ENCODE measurements around the gene IRF2BP2. TPM values are rescaled to one million over a fixed set of nuclear protein-coding genes. Genes with fewer than 3 reads are reported as not detected.

The IRF2BP2 gene
- total and polyA plus RNA-seq, 2 of the 13 experiments (the other 11 are each of a cell fraction or from before 2014, with no cell fraction given): 140 to 147 TPM

GRCh38 chr1:234612352-234613127, 2.6 kb upstream of the IRF2BP2 start (continued):
- TF ChIP-seq SOX13 (IDR thresholded peaks at IDR 0.05): peak; percentile 92
- TF ChIP-seq SOX13 (CRISPR knock-in tag; conservative IDR thresholded peaks at IDR 0.05 in 1 of 2, IDR thresholded peaks at IDR 0.05 in 1 of 2): peak in 1 of 2 experiments; percentile 98; a peak in 2 of 4 replicates
- TF ChIP-seq, protein P1, sequence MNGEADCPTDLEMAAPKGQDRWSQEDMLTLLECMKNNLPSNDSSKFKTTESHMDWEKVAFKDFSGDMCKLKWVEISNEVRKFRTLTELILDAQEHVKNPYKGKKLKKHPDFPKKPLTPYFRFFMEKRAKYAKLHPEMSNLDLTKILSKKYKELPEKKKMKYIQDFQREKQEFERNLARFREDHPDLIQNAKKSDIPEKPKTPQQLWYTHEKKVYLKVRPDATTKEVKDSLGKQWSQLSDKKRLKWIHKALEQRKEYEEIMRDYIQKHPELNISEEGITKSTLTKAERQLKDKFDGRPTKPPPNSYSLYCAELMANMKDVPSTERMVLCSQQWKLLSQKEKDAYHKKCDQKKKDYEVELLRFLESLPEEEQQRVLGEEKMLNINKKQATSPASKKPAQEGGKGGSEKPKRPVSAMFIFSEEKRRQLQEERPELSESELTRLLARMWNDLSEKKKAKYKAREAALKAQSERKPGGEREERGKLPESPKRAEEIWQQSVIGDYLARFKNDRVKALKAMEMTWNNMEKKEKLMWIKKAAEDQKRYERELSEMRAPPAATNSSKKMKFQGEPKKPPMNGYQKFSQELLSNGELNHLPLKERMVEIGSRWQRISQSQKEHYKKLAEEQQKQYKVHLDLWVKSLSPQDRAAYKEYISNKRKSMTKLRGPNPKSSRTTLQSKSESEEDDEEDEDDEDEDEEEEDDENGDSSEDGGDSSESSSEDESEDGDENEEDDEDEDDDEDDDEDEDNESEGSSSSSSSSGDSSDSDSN (CRISPR knock-in tag; IDR thresholded peaks at IDR 0.05): peak; percentile 79
- peak; percentile 69; the same call in 1 of the 2 replicates for TF ChIP-seq ZNF564 (CRISPR knock-in tag; IDR thresholded peaks at IDR 0.05)
- peak; percentile 25 for TF ChIP-seq XRCC5 (optimal IDR thresholded peaks at IDR 0.05; ENCODE audit: low read length)
- peak; percentile 95; the same call in 1 of the 2 replicates for TF ChIP-seq ZNF710 (CRISPR knock-in tag; IDR thresholded peaks at IDR 0.05; ENCODE audit: borderline replicate concordance)
- no peak for TF ChIP-seq ZNF260 (CRISPR knock-in tag; IDR thresholded peaks at IDR 0.05; ENCODE audit: borderline replicate concordance, low read depth)
- TF ChIP-seq ZNF644 (CRISPR knock-in tag; IDR thresholded peaks at IDR 0.05; ENCODE audit: low read depth): 0 out of 2 replicates have a peak, but pooled peaks have one; percentile 52
- TF ChIP-seq ZNF639 (CRISPR knock-in tag; conservative IDR thresholded peaks at IDR 0.05): peak; percentile 48; the same call in 1 of the 2 replicates
- peak; percentile 95 for TF ChIP-seq FOXJ3 (CRISPR knock-in tag; IDR thresholded peaks at IDR 0.05; ENCODE audit: borderline replicate concordance)
- TF ChIP-seq PCBP1 (IDR thresholded peaks at IDR 0.05; ENCODE audit: borderline replicate concordance, low read depth, low read length): no peak
- TF ChIP-seq, protein P2, sequence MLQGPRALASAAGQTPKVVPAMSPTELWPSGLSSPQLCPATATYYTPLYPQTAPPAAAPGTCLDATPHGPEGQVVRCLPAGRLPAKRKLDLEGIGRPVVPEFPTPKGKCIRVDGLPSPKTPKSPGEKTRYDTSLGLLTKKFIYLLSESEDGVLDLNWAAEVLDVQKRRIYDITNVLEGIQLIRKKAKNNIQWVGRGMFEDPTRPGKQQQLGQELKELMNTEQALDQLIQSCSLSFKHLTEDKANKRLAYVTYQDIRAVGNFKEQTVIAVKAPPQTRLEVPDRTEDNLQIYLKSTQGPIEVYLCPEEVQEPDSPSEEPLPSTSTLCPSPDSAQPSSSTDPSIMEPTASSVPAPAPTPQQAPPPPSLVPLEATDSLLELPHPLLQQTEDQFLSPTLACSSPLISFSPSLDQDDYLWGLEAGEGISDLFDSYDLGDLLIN (CRISPR knock-in tag; IDR thresholded peaks at IDR 0.05; ENCODE audit: borderline replicate concordance): no peak
- TF ChIP-seq ZMYM2 (CRISPR knock-in tag; IDR thresholded peaks at IDR 0.05): no peak

Measured in HepG2 (cell line).